GM21529 (cell line): Measurements from ENCODE around the gene DNM2.
"Not testable (repeated sequence)": the region's sequence is repeated elsewhere in the genome, so short reads cannot be mapped to it uniquely, and the experiment has no call there.

Experiments
- ATAC-seq: cut with Tn5 transposase; IDR thresholded peaks from one replicate; pipeline ENCODE4 v1.9.1; 2021; ENCODE audit not compliant: unreplicated experiment

DNM2 gene

GRCh38 chr19:10751109-10751953, 33.5 kb downstream of the DNM2 start:
- no peak for ATAC-seq

DNA sequence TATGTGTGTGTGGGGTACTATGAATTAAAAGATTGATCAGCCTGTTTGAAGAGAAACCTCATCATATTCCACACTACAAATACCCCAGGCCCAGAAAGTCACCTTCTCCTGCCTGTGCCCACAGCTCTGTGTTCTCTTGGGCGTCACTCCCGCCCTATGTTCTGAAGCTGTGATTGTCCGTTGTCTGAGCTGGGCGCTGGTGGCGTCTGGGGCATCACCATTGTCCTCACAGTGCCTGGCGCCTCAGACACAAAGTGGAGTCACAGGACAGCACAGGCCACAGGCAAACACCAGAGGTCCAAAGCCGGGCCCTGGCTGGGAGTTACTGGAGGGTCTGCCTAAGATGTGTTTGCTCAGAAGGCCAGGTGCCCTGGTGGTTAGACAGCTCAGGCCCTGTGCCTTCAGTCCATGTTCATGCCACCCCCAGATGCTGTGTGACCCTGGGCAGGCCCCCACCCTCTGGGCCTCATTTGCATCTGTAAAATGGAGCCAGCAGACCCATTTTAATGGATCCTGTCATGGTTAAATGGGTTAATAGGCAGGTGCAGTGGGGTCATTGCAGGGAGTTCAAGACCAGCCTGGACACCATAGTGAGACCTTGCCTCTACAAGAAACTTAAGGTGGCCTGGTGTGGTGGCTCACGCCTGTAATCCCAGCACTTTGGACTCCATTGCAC, 34.5 kb downstream of the DNM2 start:
- no peak for ATAC-seq

DNA sequence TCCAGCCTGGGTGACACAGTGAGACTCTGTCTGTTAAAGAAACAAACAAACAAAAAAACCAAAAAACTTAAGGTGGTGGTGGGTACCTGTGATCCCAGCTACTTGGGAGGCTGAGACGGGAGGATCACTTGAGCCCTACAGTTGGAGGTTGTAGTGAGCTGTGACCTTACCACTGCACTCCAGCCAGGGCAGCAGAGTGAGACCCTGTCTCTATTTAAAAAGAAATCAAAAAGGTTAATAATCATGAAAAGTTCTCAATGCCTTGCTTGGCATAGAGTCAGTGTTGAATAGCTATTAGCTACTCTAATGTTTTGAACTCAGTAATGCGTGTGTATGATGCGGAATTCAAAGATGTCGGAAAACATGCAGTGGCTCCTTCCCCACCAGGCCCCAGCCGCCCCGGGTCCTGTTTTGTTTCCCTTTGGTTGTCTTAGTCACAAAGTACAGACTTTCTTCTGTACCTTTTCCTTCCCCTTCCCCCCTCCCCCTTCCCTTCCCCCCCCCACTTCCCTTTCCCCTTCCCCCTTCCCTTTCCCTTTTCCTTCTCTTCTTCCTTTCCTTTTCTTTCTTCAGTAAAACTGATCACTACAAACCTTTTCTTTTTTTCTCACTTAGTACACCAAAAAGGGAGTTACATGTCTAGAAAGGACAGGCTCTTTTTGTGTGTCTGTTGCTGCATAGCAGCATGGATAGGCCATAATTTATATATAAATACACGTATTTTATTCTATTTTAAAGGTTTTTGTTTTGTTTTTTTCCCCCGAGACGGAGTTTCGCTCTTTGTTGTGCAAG, 35.2 kb downstream of the DNM2 start:
- no peak for ATAC-seq

- ATAC-seq, result no peak
These were observed 38.5 kb downstream of the DNM2 start for GRCh38 chr19:10756371-10756770.

- no peak for ATAC-seq
These were observed 38.9 kb downstream of the DNM2 start for GRCh38 chr19:10756791-10757190.

DNA sequence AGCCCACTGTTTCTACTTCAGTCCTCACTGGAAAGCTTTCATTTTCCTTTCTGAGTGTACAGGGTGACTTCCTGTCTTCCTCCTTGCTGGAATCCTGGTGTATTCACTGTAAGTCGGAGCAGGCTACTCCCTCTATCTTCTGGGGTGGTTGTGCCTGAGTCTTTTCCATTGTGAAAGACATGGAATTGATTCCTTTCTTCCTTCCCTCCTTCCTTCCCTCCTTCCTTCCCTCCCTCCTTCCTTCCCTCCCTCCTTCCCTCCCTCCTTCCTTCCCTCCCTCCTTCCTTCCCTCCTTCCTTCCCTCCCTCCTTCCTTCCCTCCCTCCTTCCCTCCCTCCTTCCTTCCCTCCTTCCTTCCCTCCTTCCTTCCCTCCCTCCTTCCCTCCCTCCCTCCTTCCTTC, 40.2 kb downstream of the DNM2 start:
- not testable (repeated sequence) for ATAC-seq

DNA sequence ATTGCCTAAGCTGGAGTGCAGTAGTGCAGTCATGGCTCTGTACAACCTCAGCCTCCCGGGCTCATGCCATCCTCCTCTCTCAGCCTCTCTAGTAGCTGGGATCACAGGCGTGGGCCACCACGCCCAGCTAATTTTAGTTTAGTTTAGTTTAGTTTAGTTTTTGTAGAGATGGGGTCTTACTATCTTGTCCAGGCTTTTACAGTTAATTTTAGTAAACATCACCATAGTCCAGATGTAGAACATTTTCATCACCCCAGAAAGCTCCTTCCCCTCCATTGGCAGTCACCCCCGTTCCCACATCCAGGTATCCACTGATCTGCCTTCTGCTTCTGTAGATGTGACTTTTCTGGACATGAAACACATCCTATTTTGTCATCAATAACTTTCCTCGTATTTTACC, 41.1 kb downstream of the DNM2 start:
- no peak for ATAC-seq

- ATAC-seq, result peak; percentile 31
These were observed 42.5 kb downstream of the DNM2 start for GRCh38 chr19:10760273-10760944.

DNA sequence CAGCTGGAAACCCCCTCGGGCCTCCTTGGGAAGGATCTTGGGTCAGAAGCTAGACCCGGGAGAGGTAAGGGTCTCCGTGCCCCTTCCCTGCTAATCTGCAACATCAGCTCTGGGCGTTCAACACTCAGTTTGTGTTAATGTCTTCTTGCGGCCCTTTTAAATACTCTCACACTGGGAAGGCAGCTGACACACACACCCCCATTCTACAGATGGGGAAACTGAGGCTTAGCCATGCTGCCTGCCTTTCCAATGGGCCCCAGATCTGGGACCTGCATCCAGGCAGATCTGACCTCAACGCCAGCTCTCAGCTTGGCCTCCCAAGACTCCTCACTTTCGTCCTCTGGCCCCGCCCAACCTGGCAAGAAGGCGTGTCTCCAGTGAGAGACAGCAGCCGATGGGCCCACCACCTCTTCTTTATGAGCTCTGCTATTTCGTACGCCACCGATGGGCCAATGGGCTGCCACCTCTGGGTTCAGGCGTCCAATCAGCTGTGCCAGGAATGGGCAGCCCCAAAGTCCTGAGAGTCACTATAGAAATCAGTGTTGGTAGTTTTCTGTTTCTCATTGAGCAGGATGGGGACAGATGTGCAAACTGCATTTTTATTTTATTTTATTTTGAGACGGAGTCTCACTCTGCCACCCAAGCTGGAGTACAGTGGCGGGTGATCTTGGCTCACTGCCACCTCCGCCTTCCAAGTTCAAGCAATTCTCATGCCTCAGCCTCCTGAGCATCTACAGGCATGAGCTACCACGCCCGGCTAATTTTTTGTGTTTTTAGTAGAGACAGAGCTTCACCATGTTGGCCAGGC, 43.8 kb downstream of the DNM2 start:
- ATAC-seq, result no peak

- no peak for ATAC-seq
These were observed 44.8 kb downstream of the DNM2 start for GRCh38 chr19:10762656-10763055.

- ATAC-seq, result no peak
These were observed 45.5 kb downstream of the DNM2 start for GRCh38 chr19:10763411-10763810.

GRCh38 chr19:10763828-10764339, 46.0 kb downstream of the DNM2 start:
- no peak for ATAC-seq

GRCh38 chr19:10764340-10764894, 46.5 kb downstream of the DNM2 start:
- no peak for ATAC-seq

DNA sequence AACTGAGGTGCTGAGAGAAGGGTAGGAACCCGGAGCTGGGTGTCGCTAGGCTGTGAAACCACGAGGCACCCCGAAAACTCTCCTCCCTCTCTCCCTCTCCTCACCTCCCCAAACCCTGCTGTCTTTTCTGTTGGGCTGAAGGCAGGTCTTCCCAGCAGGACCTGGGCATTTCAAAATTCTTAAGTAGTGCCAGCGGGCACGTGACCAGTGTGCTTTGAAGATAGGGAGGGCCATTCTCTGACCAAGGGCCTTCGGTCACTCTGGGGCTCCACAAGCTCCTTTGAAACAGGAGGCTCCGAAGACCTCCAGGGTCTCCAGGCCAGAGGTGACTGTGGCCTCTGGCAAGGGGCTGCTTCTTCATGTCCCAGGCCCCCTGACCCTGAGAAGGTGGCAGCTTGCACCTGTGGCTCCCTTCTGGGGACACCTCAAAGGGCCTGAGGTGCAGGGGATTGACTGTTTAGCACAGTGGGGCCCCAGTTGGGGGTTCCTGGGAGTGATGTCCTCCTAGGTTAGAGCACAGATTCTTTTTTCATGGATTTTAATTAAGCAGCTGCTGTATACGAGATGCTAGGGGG, 48.3 kb downstream of the DNM2 start:
- ATAC-seq, result no peak

- ATAC-seq, result no peak
These were observed 48.9 kb downstream of the DNM2 start for GRCh38 chr19:10766671-10767201.

- ATAC-seq, result no peak
These were observed 49.8 kb downstream of the DNM2 start for GRCh38 chr19:10767726-10768125.

DNA sequence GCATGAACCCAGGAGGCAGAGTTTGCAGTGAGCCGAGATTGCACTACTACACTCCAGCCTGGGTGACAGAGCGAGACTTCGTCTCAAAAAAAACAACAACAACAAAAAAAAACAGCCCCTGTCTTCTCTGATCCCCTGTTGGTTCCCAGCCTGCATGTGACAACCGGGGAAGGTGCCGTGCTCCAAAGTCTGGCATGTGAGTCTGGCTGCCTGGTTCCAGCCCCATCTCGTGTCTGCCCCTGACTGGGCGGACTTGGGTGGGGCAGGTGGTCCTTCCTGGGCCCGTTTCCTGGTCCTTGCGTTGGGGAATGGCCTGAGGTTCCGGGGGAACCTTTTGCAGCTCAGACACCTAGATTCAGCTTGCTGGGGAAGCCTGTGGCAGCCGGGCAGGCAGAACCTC, 50.5 kb downstream of the DNM2 start:
- ATAC-seq, result no peak

- ATAC-seq, result no peak
These were observed 51.1 kb downstream of the DNM2 start for GRCh38 chr19:10768936-10769335.
